HFFc6 (cell line): Measurements from ENCODE around the gene OR8D4. TPM values are rescaled to one million over a fixed set of nuclear protein-coding genes. Genes with fewer than 3 reads are reported as not detected.

Experiments
- DNase-seq: peaks from one replicate; pipeline ENCODE4 v3.0.0-alpha.2; 2018
- H3K27ac Mint-ChIP-seq: 2 replicates; pipeline ENCODE4 v1.8.0; 2020; ENCODE audit warnings: mild to moderate bottlenecking, mixed read lengths
- H3K27me3 Mint-ChIP-seq: 2 replicates; pipeline ENCODE4 v1.8.0; 2021; ENCODE audit warnings: mild to moderate bottlenecking, moderate library complexity, mixed read lengths; ENCODE audit not compliant: insufficient read depth
- H3K36me3 Mint-ChIP-seq: 2 replicates; pipeline ENCODE4 v1.8.0; 2021; ENCODE audit warnings: low read depth, mixed read lengths
- H3K4me1 Mint-ChIP-seq: 2 replicates; pipeline ENCODE4 v1.8.0; 2020; ENCODE audit warnings: low read depth, mixed read lengths
- H3K4me3 Mint-ChIP-seq: 2 replicates; pipeline ENCODE4 v1.8.0; 2020; ENCODE audit warnings: mild to moderate bottlenecking, moderate library complexity, mixed read lengths
- H3K9me3 Mint-ChIP-seq: 2 replicates; pipeline ENCODE4 v1.8.0; 2020; ENCODE audit warnings: mild to moderate bottlenecking, mixed read lengths
- CTCF ChIP-seq: fragments of 200-600 bp; sonication (generic); IDR thresholded peaks from 2 replicates; pipeline ENCODE4 v1.5.0; 2021; ENCODE audit warnings: antibody characterized with exemption, mild to moderate bottlenecking
- total RNA-seq, 6 experiments: library from RNA; stranded (reverse); fragmentation: NEBNext Ultra II Directional; extraction: Animal tissue kit (Norgen Biotek cat#: 25700); gene quantifications; 2 replicates in 1 of 6; 3 replicates in 5 of 6; pipeline ENCODE4 v1.2.3, GENCODE V29; 2021

The OR8D4 gene
- total RNA-seq, 6 experiments from 2014 or later = not detected

GRCh38 chr11:123945132-123945531, 43.2 kb downstream of the OR8D4 start:
- H3K27me3 Mint-ChIP-seq = no peaks in the 10 kb centered on the region
- no peak for DNase-seq

GRCh38 chr11:123956752-123957151, 54.8 kb downstream of the OR8D4 start:
- H3K9me3 Mint-ChIP-seq = peaks cover 64% of the 10 kb centered on the region
- no peaks in the 10 kb centered on the region for H3K4me1 Mint-ChIP-seq
- H3K27ac Mint-ChIP-seq = no peak overlapping the region
- DNase-seq = no peak
- no peaks in the 10 kb centered on the region for H3K27me3 Mint-ChIP-seq
- H3K4me3 Mint-ChIP-seq = no peak overlapping the region
- TF ChIP-seq CTCF = no peak
- H3K36me3 Mint-ChIP-seq = no peaks in the 10 kb centered on the region

More at GRCh38 chr11:123945132-123945531, 43.2 kb downstream of the OR8D4 start:
- Mint-ChIP-seq H3K4me3 (no peak overlapping the region), H3K27ac (no peak overlapping the region), H3K4me1 (no peaks in the 10 kb centered on the region), H3K36me3 (no peaks in the 10 kb centered on the region; the same call in 1 of the 2 replicates), H3K9me3 (peaks cover 40% of the 10 kb centered on the region)
- no peak for TF ChIP-seq CTCF

Other genes starting within 250 kb of the OR8D4 start
- not detected for gene SCN3B, start 247.5 kb upstream of the OR8D4 start, total RNA-seq
- gene ZNF202, start 160.5 kb upstream of the OR8D4 start, total RNA-seq = 1 to 10 TPM; 5.4 to 8.3 (median 6.8) TPM
- not detected for gene OR6X1, start 147.6 kb upstream of the OR8D4 start, total RNA-seq
- gene OR6M1, start 95.8 kb upstream of the OR8D4 start, total RNA-seq = not detected
- gene TMEM225, start 16.5 kb upstream of the OR8D4 start, total RNA-seq = not detected
- not detected for gene OR4D5, start 37.5 kb downstream of the OR8D4 start, total RNA-seq
- gene OR6T1, start 41.7 kb downstream of the OR8D4 start, total RNA-seq = not detected
- gene OR10S1, start 75.6 kb downstream of the OR8D4 start, total RNA-seq = not detected
- not detected for gene OR10G6, start 93.0 kb downstream of the OR8D4 start, total RNA-seq
- gene OR10G4, start 110.8 kb downstream of the OR8D4 start, total RNA-seq = not detected
- not detected for gene OR10G9, start 120.8 kb downstream of the OR8D4 start, total RNA-seq
- not detected for gene OR10G8, start 124.6 kb downstream of the OR8D4 start, total RNA-seq
- not detected for gene OR10G7, start 139.2 kb downstream of the OR8D4 start, total RNA-seq
- gene VWA5A, start 213.3 kb downstream of the OR8D4 start, total RNA-seq = under 1 TPM in 1 of 6 experiments, not detected in 5; 0.14 TPM